OCI-LY7 (cell line): ENCODE measurements around the gene GABRG2.

Experiments used
- CTCF ChIP-seq: fragments of 200-600 bp; sonication (generic); conservative IDR thresholded peaks from 2 replicates; pipeline ENCODE4 v1.5.1; 2014; ENCODE audit warnings: mild to moderate bottlenecking, antibody characterized with exemption, low read length, moderate library complexity, mixed read lengths
- EZH2phosphoT487 ChIP-seq: fragments of 200-600 bp; sonication (generic); IDR thresholded peaks from 2 replicates; pipeline ENCODE4 v1.6.1; 2018; ENCODE audit warnings: low read depth, borderline replicate concordance, mild to moderate bottlenecking, mixed run types, antibody characterized with exemption, low read length, moderate library complexity, mixed read lengths

GRCh38 chr5:162154242-162154641, 86.7 kb downstream of the GABRG2 start:
- TF ChIP-seq CTCF (no peak), EZH2phosphoT487 (no peak)
